SK-N-SH treated with all-trans-retinoic acid at 6 μM for 48 hours (cell line): ENCODE data around the gene TBC1D16.

Source experiments
- ESRRG ChIP-seq: fragments of 250-450 bp; sonication (Bioruptor Pico); IDR thresholded peaks from 2 replicates; pipeline ENCODE4 v1.6.1; 2021; ENCODE audit warnings: mild to moderate bottlenecking
- OSR1 ChIP-seq: fragments of 250-450 bp; sonication (Bioruptor Pico); IDR thresholded peaks from 2 replicates; pipeline ENCODE4 v1.8.0; 2022; ENCODE audit warnings: moderate library complexity, mild to moderate bottlenecking, inconsistent platforms
- TCF4 ChIP-seq: fragments of 250-450 bp; sonication (Bioruptor Pico); IDR thresholded peaks from 2 replicates; pipeline ENCODE4 v1.8.0; 2021; ENCODE audit warnings: mild to moderate bottlenecking, moderate library complexity, borderline replicate concordance
- ZNF565 ChIP-seq: fragments of 450-650 bp; formaldehyde crosslinking; conservative IDR thresholded peaks from 2 replicates; pipeline ENCODE4 v1.5.0; 2020; ENCODE audit warnings: low read depth, mild to moderate bottlenecking, moderate library complexity

DNA sequence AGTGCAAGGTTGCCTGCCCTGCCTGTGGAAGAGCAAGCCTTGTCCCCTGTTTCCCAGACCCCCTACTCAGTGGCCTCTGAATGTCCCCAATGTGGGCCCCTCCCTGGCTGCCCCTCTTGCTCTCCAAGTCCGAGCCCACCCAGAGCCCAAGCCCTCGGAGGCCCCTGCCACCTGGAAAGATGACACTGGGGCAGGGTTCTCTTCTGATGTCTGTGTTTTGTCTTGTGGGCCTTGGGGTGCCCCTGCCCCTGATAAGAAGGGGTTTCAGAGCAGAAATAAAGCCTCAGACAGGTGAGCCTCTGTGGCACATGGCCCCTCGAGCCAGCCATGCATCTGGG, 111.1 kb downstream of the TBC1D16 start:
- TF ChIP-seq TCF4 (CRISPR knock-in tag) (no peak), ZNF565 (CRISPR knock-in tag) (no peak), OSR1 (CRISPR knock-in tag) (no peak), ESRRG (CRISPR knock-in tag) (no peak)
